RWPE2 (cell line): ENCODE results near the gene RPS15.
"Not testable (repeated sequence)": the region's sequence is repeated elsewhere in the genome, so short reads cannot be mapped to it uniquely, and the experiment has no call there.

ENCODE experiments used
- ATAC-seq: fragments of 200-7000 bp; cut with Tn5 transposase; 3 replicates; pipeline ENCODE4 v1.9.1; 2021; ENCODE audit warnings: low read depth
- DNase-seq: peaks from one replicate; pipeline ENCODE4 v3.0.0-alpha.2; 2020; ENCODE audit warnings: low spot score
- H3K27ac ChIP-seq: fragments of 450-650 bp; 2 replicates; pipeline ENCODE4 v1.5.1; 2017; ENCODE audit warnings: mild to moderate bottlenecking; ENCODE audit not compliant: poor library complexity, severe bottlenecking
- H3K27me3 ChIP-seq: fragments of 250-450 bp; sonication (Bioruptor Pico); 2 replicates; pipeline ENCODE4 v1.5.1; 2021; ENCODE audit warnings: mild to moderate bottlenecking, moderate library complexity; ENCODE audit not compliant: insufficient read depth, poor library complexity, severe bottlenecking
- H3K36me3 ChIP-seq: fragments of 250-450 bp; sonication (Bioruptor Pico); 2 replicates; pipeline ENCODE4 v1.5.1; 2020; ENCODE audit warnings: low read depth, mild to moderate bottlenecking, moderate library complexity
- H3K4me1 ChIP-seq: fragments of 250-450 bp; sonication (Bioruptor Pico); 2 replicates; pipeline ENCODE4 v1.5.1; 2021; ENCODE audit warnings: mild to moderate bottlenecking, moderate library complexity; ENCODE audit not compliant: insufficient read depth, poor library complexity, severe bottlenecking
- H3K4me3 ChIP-seq: fragments of 250-450 bp; sonication (Bioruptor Pico); 2 replicates; pipeline ENCODE4 v1.5.1; 2021; ENCODE audit warnings: mild to moderate bottlenecking, moderate library complexity; ENCODE audit not compliant: severe bottlenecking
- H3K9me3 ChIP-seq: fragments of 250-450 bp; sonication (Bioruptor Pico); 2 replicates; pipeline ENCODE4 v1.5.1; 2021; ENCODE audit warnings: mild to moderate bottlenecking, moderate library complexity; ENCODE audit not compliant: severe bottlenecking
- TF ChIP-seq, protein P1 (sequence below): fragments of 450-650 bp; IDR thresholded peaks from one replicate; pipeline ENCODE4 v1.5.1; 2017; ENCODE audit warnings: mild to moderate bottlenecking, moderate library complexity; ENCODE audit not compliant: poor library complexity, severe bottlenecking

Gene RPS15

GRCh38 chr19:1473085-1473851 is 35.1 kb downstream of the RPS15 start:
- Histone ChIP-seq H3K4me3 (no peak overlapping the region), H3K9me3 (no peaks in the 10 kb centered on the region), H3K27me3 (peaks cover 34% of the 10 kb centered on the region), H3K27ac (no peak overlapping the region), H3K4me1 (peaks cover 5% of the 10 kb centered on the region), H3K36me3 (peaks cover 18% of the 10 kb centered on the region)
- TF ChIP-seq, protein P1, sequence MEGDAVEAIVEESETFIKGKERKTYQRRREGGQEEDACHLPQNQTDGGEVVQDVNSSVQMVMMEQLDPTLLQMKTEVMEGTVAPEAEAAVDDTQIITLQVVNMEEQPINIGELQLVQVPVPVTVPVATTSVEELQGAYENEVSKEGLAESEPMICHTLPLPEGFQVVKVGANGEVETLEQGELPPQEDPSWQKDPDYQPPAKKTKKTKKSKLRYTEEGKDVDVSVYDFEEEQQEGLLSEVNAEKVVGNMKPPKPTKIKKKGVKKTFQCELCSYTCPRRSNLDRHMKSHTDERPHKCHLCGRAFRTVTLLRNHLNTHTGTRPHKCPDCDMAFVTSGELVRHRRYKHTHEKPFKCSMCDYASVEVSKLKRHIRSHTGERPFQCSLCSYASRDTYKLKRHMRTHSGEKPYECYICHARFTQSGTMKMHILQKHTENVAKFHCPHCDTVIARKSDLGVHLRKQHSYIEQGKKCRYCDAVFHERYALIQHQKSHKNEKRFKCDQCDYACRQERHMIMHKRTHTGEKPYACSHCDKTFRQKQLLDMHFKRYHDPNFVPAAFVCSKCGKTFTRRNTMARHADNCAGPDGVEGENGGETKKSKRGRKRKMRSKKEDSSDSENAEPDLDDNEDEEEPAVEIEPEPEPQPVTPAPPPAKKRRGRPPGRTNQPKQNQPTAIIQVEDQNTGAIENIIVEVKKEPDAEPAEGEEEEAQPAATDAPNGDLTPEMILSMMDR = no peak
- ATAC-seq (no peak), DNase-seq (no peak)

- TF ChIP-seq, protein P1 = no peak
- no peaks in the 10 kb centered on the region for H3K9me3 ChIP-seq
- ATAC-seq (no peak), DNase-seq (no peak)
- H3K4me3 ChIP-seq = no peak overlapping the region
- H3K27me3 ChIP-seq = peaks cover 27% of the 10 kb centered on the region
- H3K27ac ChIP-seq = no peak overlapping the region
- peaks cover 18% of the 10 kb centered on the region for H3K36me3 ChIP-seq
- H3K4me1 ChIP-seq = peaks cover 5% of the 10 kb centered on the region
These were observed 36.0 kb downstream of the RPS15 start for GRCh38 chr19:1474011-1474764.

- H3K4me3 ChIP-seq = no peak overlapping the region
- H3K27me3 ChIP-seq = peaks cover 25% of the 10 kb centered on the region
- H3K4me1 ChIP-seq = peaks cover 5% of the 10 kb centered on the region
- H3K27ac ChIP-seq = no peak overlapping the region
- no peak for DNase-seq
- peaks cover 18% of the 10 kb centered on the region for H3K36me3 ChIP-seq
- no peak for ATAC-seq
- TF ChIP-seq, protein P1 = no peak
- H3K9me3 ChIP-seq = no peaks in the 10 kb centered on the region
These were observed 36.7 kb downstream of the RPS15 start for GRCh38 chr19:1474765-1475351.

GRCh38 chr19:1475751-1476437 is 37.7 kb downstream of the RPS15 start:
- H3K27me3 ChIP-seq = peaks cover 14% of the 10 kb centered on the region
- H3K4me1 ChIP-seq = peaks cover 4% of the 10 kb centered on the region
- H3K9me3 ChIP-seq = no peaks in the 10 kb centered on the region
- DNase-seq = no peak
- TF ChIP-seq, protein P1 = no peak
- no peak for ATAC-seq
- H3K4me3 ChIP-seq = no peak overlapping the region
- no peak overlapping the region for H3K27ac ChIP-seq
- H3K36me3 ChIP-seq = peaks cover 18% of the 10 kb centered on the region

DNA sequence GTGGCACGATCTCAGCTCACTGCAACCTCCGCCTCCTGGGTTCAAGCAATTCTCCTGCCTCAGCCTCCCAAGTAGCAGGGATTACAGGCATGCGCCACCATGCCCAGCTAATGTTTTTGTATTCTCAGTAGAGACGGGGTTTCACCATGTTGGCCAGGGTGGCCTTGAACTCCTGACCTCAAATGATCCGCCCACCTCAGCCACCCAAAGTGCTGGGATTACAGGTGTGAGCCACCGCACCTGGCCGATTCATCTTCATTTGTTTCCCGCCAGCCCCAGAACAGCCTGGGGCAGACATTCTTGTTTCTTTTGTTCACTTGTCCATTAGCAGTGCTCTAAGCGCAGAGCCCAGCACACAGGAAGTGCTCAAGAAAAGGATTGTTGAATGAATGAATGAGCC is 38.9 kb downstream of the RPS15 start:
- peaks cover 18% of the 10 kb centered on the region for H3K36me3 ChIP-seq
- DNase-seq, H3K27me3 ChIP-seq, H3K27ac ChIP-seq, H3K4me1 ChIP-seq, H3K4me3 ChIP-seq, ATAC-seq, H3K9me3 ChIP-seq: not testable (repeated sequence)
